ENCODE measurements around the gene NRARP.
"Not testable (repeated sequence)": the region's sequence is repeated elsewhere in the genome, so short reads cannot be mapped to it uniquely, and the experiment has no call there.

The NRARP gene, protein sequence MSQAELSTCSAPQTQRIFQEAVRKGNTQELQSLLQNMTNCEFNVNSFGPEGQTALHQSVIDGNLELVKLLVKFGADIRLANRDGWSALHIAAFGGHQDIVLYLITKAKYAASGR

DNA sequence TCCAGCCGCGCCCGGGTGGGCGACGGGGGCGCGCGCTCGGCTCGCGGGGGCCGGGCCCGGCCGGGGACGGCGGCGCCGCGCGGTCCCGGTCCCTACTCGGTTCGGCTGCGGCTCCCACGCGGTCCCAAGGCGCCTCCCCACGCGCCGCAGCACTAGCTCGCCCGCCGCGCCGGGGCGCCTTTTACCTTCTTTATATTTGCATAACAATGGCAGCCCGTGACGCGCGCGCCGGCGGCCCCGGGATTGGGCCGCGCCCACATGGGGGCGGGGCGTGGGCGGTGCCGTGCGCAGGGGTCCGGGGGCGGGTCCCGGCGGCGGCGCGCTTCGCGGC lies at the start of gene NRARP:
Gene NRARP (minus strand): TSS at position 154 of the 331 bp plus-strand sequence. CDS start 343 bp downstream, outside the sequence.
- no peak for FAIRE-seq

- FAIRE-seq, result no peak
These were observed 48.9 kb upstream of the NRARP start for GRCh38 chr9:137350696-137351584.

DNA sequence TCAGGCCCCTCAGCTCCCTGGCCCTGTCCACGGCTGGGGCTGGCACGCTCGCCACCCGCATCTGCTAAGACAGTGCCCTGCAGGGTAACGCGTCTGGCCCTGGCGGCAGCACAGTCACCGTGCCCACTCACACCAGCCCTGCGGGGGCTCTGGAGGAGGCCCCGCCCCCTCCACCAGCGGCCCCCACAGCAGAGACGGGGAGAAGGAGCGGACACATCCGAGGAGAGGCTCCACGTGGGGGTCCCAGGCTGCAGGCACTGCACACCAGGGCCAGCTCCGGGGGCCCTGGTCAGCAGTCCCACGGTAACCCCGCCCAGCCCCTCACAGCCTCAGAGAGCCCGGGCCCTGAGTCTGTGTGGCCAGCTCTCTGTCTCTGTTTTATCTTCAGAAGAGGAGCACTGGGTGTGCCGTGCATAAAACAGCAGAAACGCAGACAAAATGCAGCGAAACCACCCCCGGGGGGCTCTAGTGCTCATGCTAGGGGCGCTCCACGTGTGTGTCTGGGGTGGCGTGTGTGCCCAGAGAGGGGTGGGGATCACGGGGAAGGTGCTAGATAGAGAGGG lies 47.5 kb upstream of the NRARP start:
- FAIRE-seq, result no peak

DNA sequence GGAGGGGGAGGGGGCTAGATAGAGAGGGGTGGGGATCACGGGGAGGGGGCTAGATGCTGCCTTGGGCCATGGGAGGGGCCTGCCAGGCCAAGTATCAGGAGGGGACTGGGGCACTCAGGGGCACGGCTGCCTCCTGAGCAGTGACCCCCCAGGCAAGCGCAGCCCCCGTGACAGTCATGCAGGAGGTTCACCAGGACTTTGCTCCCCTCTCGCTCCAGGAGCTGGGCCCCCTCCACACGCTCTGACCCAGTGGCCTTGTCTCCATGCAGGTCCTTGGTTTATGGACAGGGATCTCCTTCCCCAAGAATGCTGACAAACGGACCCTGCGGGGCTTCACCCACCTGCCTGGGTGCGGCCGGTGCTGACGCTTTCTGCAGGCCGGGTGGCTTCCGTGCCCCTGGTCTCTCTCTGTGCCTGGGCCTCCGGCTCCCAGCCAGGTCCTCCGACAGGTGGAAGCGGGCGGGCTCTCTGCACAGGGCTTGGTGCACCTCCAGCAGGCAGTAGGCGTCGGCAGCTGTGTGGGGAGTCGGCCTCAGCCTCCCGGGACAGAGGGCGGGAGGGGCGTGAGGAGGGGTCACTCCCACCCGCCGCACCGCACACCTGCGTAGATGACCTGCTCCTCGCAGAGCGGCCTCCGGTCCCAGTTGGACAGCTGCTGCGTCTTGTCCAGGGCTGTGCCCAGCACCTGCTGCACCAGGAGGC lies 46.8 kb upstream of the NRARP start:
- FAIRE-seq, result no peak

DNA sequence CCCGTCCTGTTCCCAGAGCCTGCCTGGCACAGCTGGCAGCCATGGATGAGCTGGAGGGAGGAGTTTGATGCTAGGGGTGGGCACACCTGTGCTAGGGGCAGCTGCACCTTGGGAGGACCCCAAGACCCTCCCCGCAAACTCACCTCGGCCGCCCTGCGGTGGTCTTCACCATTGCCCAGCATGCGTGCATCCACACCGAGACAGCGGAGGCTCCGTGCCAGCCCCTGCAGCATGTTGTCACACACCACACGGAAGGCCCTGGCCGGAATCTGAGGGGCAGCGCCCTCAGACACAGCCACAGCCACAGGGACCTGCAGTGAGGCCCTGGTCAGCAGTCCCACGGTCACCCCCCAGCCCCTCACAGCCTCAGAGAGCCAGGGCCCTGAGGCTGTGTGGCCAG lies 45.9 kb upstream of the NRARP start:
- no peak for FAIRE-seq

DNA sequence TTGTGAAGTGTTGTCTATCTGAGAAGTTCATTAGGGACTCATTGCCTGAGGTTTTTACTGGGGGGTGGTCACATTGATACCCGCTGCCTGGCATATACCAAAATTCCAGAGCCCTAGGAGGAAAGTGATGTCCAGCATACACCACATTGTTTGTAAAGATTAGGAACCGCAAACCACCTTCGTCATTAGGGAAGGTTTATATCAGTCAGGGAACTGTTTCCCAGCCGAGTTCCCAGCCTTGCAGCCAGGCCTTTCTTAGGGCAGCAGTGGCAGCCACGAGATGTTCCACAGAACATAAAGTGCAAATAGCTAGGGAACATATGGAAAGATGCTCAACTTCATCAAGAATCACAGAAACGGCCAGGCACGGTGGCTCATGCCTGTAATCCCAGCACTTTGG lies 40.4 kb upstream of the NRARP start:
- no peak for FAIRE-seq

- no peak for FAIRE-seq
These were observed 39.2 kb upstream of the NRARP start for GRCh38 chr9:137341227-137341626.

DNA sequence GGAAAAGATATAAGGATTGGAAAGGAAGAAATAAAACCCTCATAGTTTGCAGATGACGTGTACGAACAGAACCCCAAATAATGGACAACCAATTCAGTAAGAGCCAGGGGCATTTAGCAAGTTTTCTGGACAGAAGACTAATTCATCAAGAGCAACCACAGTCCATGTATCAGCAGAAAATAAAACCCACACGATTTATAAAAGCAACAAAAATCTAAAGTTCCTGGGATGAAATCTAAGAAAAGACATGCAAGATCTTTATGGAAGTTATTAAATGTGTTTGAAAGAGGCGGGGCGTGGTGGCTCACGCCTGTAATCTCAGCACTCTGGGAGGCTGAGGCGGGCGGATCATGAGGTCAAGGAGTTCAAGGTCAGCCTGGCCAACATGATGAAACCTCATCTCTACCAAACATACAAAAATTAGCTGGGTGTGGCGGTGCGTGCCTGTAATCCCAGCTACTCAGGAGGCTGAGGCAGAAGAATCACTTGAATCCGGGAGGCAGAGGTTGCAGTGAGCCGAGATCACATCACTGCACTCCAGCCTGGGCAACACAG lies 37.9 kb upstream of the NRARP start:
- FAIRE-seq, result not testable (repeated sequence)

- FAIRE-seq, result no peak
These were observed 37.2 kb upstream of the NRARP start for GRCh38 chr9:137339045-137339907.

GRCh38 chr9:137336735-137337134 lies 34.7 kb upstream of the NRARP start:
- no peak for FAIRE-seq

- no peak for FAIRE-seq
These were observed 31.1 kb upstream of the NRARP start for GRCh38 chr9:137333016-137333671.

DNA sequence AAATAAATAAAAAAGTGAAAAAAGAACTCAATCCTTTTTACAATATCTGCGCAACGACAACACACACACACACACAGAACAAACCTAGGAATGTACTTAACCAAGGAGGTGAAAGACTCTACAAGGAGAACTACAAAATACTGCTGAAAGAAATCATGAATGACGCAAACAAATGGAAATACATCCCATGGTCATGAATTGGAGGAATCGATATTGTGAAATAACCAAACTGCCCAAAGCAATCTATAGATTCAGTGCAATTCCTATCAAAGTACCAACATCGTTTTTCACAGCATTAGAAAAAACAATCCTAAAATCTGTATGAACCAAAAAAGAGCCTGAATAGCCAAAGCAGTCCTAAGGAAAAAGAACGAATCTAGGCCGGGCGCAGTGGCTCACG lies 29.9 kb upstream of the NRARP start:
- FAIRE-seq, result no peak

- FAIRE-seq, result no peak
These were observed 28.6 kb upstream of the NRARP start for GRCh38 chr9:137330689-137331088.

DNA sequence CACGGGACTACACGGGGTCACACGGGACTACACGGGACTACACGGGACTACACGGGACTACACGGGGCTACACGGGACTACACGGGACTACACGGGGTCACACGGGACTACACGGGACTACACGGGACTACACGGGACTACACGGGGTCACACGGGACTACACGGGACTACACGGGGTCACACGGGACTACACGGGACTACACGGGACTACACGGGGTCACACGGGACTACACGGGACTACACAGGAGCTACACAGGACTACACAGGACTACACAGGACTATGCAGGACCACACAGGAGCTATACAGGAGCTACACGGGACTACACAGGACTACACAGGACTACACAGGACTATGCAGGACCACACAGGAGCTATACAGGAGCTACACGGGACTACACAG lies 27.5 kb upstream of the NRARP start:
- FAIRE-seq, result not testable (repeated sequence)

- peak; percentile 100 for FAIRE-seq
These were observed 25.8 kb upstream of the NRARP start for GRCh38 chr9:137327641-137328550.

DNA sequence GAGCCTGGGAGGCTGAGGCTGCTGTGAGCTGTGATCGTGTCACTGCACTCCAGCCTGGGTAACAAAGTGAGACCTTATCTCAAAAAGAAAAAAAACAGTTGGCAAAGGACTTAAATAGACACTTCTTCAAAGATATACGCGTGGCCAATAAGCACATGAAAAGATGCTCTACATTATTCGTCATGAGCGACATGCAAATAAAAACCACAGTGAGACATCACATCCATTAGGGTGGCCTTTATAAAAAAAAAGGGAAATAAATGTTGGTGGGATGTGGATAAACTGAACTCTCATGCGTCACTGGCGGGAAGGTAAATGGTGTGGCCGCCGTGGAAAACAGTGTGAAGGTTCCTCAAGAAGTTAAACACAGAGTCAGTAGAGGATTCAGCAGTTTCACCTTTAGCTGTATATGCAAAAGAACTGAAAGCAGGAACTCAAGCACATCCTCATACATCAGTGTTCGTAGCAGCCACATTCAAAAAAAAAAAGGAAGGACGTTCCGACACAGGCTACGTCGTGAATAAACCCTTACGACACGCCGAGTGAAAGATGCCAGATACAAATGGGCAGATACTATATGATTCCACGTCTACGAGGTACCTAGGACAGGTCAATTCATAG lies 24.5 kb upstream of the NRARP start:
- no peak for FAIRE-seq

GRCh38 chr9:137325799-137326198 lies 23.7 kb upstream of the NRARP start:
- no peak for FAIRE-seq

- FAIRE-seq, result no peak
These were observed 23.1 kb upstream of the NRARP start for GRCh38 chr9:137325124-137325523.

- no peak for FAIRE-seq
These were observed 21.7 kb upstream of the NRARP start for GRCh38 chr9:137323531-137324331.
